Measurements from ENCODE around the gene CD53.
"Not testable (repeated sequence)": the region's sequence is repeated elsewhere in the genome, so short reads cannot be mapped to it uniquely, and the experiment has no call there.

GRCh38 chr1:110931097-110931496, 58.1 kb downstream of the CD53 start:
- not testable (repeated sequence) for TF ChIP-seq CTCF (IDR thresholded peaks at IDR 0.05; ENCODE audit: insufficient read depth, low read length); GABPA (IDR thresholded peaks at IDR 0.05; ENCODE audit: low read depth)
